Measurements from ENCODE around the gene IVD.

Gene IVD

GRCh38 chr15:40463279-40463678 is 57.7 kb downstream of the IVD start:
- no peak for DNase-seq

- no peak for DNase-seq
These were observed 58.4 kb downstream of the IVD start for GRCh38 chr15:40463886-40464545.

GRCh38 chr15:40464595-40465185 is 59.1 kb downstream of the IVD start:
- no peak for DNase-seq

- DNase-seq, result no peak
These were observed 60.3 kb downstream of the IVD start for GRCh38 chr15:40465939-40466338.

GRCh38 chr15:40466426-40467260 is 61.0 kb downstream of the IVD start:
- DNase-seq, result no peak

GRCh38 chr15:40467261-40467615 is 61.6 kb downstream of the IVD start:
- no peak for DNase-seq

- no peak for DNase-seq
These were observed 63.3 kb downstream of the IVD start for GRCh38 chr15:40468898-40469331.

- DNase-seq, result no peak
These were observed 64.3 kb downstream of the IVD start for GRCh38 chr15:40469776-40470390.

GRCh38 chr15:40470423-40471104 is 65.0 kb downstream of the IVD start, which contains the start of gene CHST14:
CHST14 (plus strand) TSS chr15:40470984; CDS start chr15:40471214, 230 bp downstream.
- DNase-seq, result peak; percentile 42

Data from stimulated activated CD4-positive, alpha-beta T cell treated with anti-CD3 and anti-CD28 coated beads, Interleukin-4, amount 100 ng/mL, for 24 hours (primary cell).